Astrocyte (in vitro differentiated cells and primary cell): ENCODE results near the gene KLF18. TPM values are rescaled to one million over a fixed set of nuclear protein-coding genes. Genes with fewer than 3 reads are reported as not detected.
"Not testable (repeated sequence)": the region's sequence is repeated elsewhere in the genome, so short reads cannot be mapped to it uniquely, and the experiment has no call there.

Experiments used
- DNase-seq: peaks from one replicate; pipeline ENCODE4 v3.0.0-alpha.2; 2010; ENCODE audit warnings: low read depth
- FAIRE-seq: peaks from 2 replicates; lab custom pipeline; 2011; peaks lifted over from hg19 to GRCh38; lab: Jason Lieb, UNC
- H2AFZ ChIP-seq: 2 replicates; pipeline ENCODE4 v1.6.0; 2012; ENCODE audit warnings: low read depth, low read length, inconsistent platforms
- H3K27ac ChIP-seq: 2 replicates; pipeline ENCODE4 v1.5.1; 2011; ENCODE audit warnings: low read depth, low read length, inconsistent platforms
- H3K27me3 ChIP-seq: 2 replicates; pipeline ENCODE4 v1.6.0; 2011; ENCODE audit warnings: low read length, inconsistent platforms; ENCODE audit not compliant: insufficient read depth
- H3K36me3 ChIP-seq: 2 replicates; pipeline ENCODE4 v1.5.1; 2011; ENCODE audit warnings: low read length, inconsistent platforms; ENCODE audit not compliant: insufficient read depth
- H3K4me1 ChIP-seq: 2 replicates; pipeline ENCODE4 v1.5.1; 2011; ENCODE audit warnings: low read length, inconsistent platforms; ENCODE audit not compliant: insufficient read depth
- H3K4me2 ChIP-seq: 2 replicates; pipeline ENCODE4 v1.6.0; 2012; ENCODE audit warnings: low read length, inconsistent platforms
- H3K4me3 ChIP-seq: 2 replicates; pipeline ENCODE4 v1.5.1; 2011; ENCODE audit warnings: low read depth, mild to moderate bottlenecking, low read length, inconsistent platforms; ENCODE audit not compliant: insufficient read depth
- H3K79me2 ChIP-seq: 2 replicates; pipeline ENCODE4 v1.6.0; 2012; ENCODE audit warnings: mild to moderate bottlenecking, low read length, inconsistent platforms; ENCODE audit not compliant: insufficient read depth
- H3K9ac ChIP-seq: 2 replicates; pipeline ENCODE4 v1.6.0; 2012; ENCODE audit warnings: mild to moderate bottlenecking, low read length, inconsistent platforms
- H3K9me3 ChIP-seq: 2 replicates; pipeline ENCODE4 v1.5.1; 2012; ENCODE audit warnings: low read depth, mild to moderate bottlenecking, low read length, inconsistent platforms; ENCODE audit not compliant: insufficient read depth
- H4K20me1 ChIP-seq: 2 replicates; pipeline ENCODE4 v1.6.0; 2012; ENCODE audit warnings: low read length, inconsistent platforms; ENCODE audit not compliant: insufficient read depth
- H3K27ac Mint-ChIP-seq: one replicate; pipeline ENCODE4 v1.8.0; 2021; ENCODE audit warnings: mild to moderate bottlenecking, mixed read lengths; ENCODE audit not compliant: unreplicated experiment
- H3K27me3 Mint-ChIP-seq: one replicate; pipeline ENCODE4 v1.8.0; 2021; ENCODE audit warnings: low read depth, mixed read lengths; ENCODE audit not compliant: unreplicated experiment
- H3K36me3 Mint-ChIP-seq: one replicate; pipeline ENCODE4 v1.8.0; 2021; ENCODE audit warnings: low read depth, mixed read lengths; ENCODE audit not compliant: unreplicated experiment
- H3K4me1 Mint-ChIP-seq: one replicate; pipeline ENCODE4 v1.8.0; 2021; ENCODE audit warnings: low read depth, mixed read lengths; ENCODE audit not compliant: unreplicated experiment
- H3K4me3 Mint-ChIP-seq: one replicate; pipeline ENCODE4 v1.8.0; 2021; ENCODE audit warnings: mild to moderate bottlenecking, moderate library complexity, mixed read lengths; ENCODE audit not compliant: unreplicated experiment
- H3K9me3 Mint-ChIP-seq: one replicate; pipeline ENCODE4 v1.8.0; 2021; ENCODE audit warnings: mild to moderate bottlenecking, mixed read lengths; ENCODE audit not compliant: unreplicated experiment
- CTCF ChIP-seq: IDR thresholded peaks from 2 replicates; pipeline ENCODE4 v1.5.1; 2011; ENCODE audit warnings: low read depth, mild to moderate bottlenecking, inconsistent platforms, low read length, moderate library complexity; ENCODE audit not compliant: insufficient read depth
- EZH2 ChIP-seq: IDR thresholded peaks from 2 replicates; pipeline ENCODE4 v1.6.1; 2012; ENCODE audit warnings: mild to moderate bottlenecking, low read length, inconsistent platforms; ENCODE audit not compliant: insufficient read depth
- total RNA-seq: library from RNA; stranded (reverse); gene quantifications from 2 replicates; pipeline ENCODE4 v1.2.1, GENCODE V29; 2021

Gene KLF18
- total RNA-seq, 1 donor from 2014 or later, result not detected

DNA sequence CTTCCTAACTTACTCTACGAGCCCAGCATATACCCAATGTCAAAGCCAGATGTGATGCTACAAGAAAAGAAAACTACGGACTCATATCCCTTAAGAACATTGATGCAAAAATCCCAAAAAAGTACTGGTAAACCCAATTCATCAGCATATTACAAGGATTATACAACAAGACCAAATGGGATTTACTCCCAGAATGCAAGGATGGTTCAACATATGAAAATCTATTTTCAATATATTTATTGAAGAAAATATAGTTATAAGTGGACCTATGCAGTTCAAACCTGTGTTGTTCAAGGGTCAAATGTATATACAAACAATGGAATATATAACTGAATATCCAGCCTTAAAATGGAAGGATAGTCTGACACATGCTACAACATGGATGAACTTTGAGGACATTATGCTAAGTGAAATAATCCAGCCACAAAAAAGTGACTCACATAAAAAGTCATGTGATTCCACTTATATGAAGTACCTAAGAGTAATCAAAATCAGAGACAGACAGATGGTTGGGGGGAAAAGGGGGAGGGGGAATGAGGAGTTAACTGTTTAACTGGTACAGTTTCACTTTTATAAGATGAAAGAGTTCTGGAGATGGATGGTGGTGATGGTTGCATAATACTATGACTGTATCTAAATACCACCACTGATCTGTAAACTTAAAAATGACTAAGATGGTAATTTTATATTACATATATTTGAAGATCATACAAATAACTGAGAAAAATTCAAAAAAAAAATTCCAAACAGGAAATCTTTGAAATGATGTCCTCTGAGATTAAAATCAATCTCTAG lies 3.7 kb upstream of the KLF18 start:
- H3K27ac Mint-ChIP-seq, result no peak overlapping the region
- Histone ChIP-seq H3K27ac (no peak overlapping the region), H3K79me2 (no peaks in the 10 kb centered on the region), H3K27me3 (peaks cover 2% of the 10 kb centered on the region), H3K9me3 (peaks cover 2% of the 10 kb centered on the region), H4K20me1 (no peaks in the 10 kb centered on the region), H2AFZ (no peak overlapping the region), H3K36me3 (no peaks in the 10 kb centered on the region), H3K4me3 (no peak overlapping the region), H3K4me2 (no peak overlapping the region), H3K4me1 (no peaks in the 10 kb centered on the region), H3K9ac (no peak overlapping the region)
- peaks cover 15% of the 10 kb centered on the region for H3K27me3 Mint-ChIP-seq
- H3K9me3 Mint-ChIP-seq, result peaks cover 15% of the 10 kb centered on the region
- H3K4me3 Mint-ChIP-seq, result no peak overlapping the region
- DNase-seq (no peak), FAIRE-seq (no peak)
- H3K4me1 Mint-ChIP-seq, result no peaks in the 10 kb centered on the region
- TF ChIP-seq CTCF (no peak), EZH2 (no peak)
- H3K36me3 Mint-ChIP-seq, result no peaks in the 10 kb centered on the region

- DNase-seq, H3K27ac Mint-ChIP-seq, H3K36me3 Mint-ChIP-seq, H3K4me1 ChIP-seq, H3K79me2 ChIP-seq, FAIRE-seq, H3K9ac ChIP-seq, H3K36me3 ChIP-seq, H3K9me3 Mint-ChIP-seq, H3K4me1 Mint-ChIP-seq, H3K4me2 ChIP-seq, H3K4me3 Mint-ChIP-seq, H3K4me3 ChIP-seq, H3K27me3 ChIP-seq, H3K9me3 ChIP-seq, H2AFZ ChIP-seq, H4K20me1 ChIP-seq, H3K27ac ChIP-seq: not testable (repeated sequence)
- peaks cover 16% of the 10 kb centered on the region for H3K27me3 Mint-ChIP-seq
Observed at GRCh38 chr1:44139565-44139964, 1.9 kb downstream of the KLF18 start.

- peaks cover 17% of the 10 kb centered on the region for H3K27me3 Mint-ChIP-seq
- DNase-seq, result no peak
- Histone ChIP-seq H3K36me3 (no peaks in the 10 kb centered on the region), H3K4me3 (no peak overlapping the region), H3K4me1 (no peaks in the 10 kb centered on the region), H4K20me1 (no peaks in the 10 kb centered on the region), H3K4me2 (no peak overlapping the region), H2AFZ (no peak overlapping the region), H3K27me3 (no peaks in the 10 kb centered on the region), H3K9me3 (peaks cover 2% of the 10 kb centered on the region), H3K79me2 (no peaks in the 10 kb centered on the region), H3K9ac (no peak overlapping the region), H3K27ac (no peak overlapping the region)
- H3K27ac Mint-ChIP-seq, result no peak overlapping the region
- no peaks in the 10 kb centered on the region for H3K4me1 Mint-ChIP-seq
- FAIRE-seq, result no peak
- H3K9me3 Mint-ChIP-seq, result peaks cover 7% of the 10 kb centered on the region
- H3K36me3 Mint-ChIP-seq, result no peaks in the 10 kb centered on the region
- TF ChIP-seq CTCF (no peak), EZH2 (no peak)
- no peak overlapping the region for H3K4me3 Mint-ChIP-seq
Observed at GRCh38 chr1:44138239-44138638, 3.2 kb downstream of the KLF18 start.
